SIG-M5 (cell line): Measurements from ENCODE around the gene RHOB.
"Not testable (repeated sequence)": the region's sequence is repeated elsewhere in the genome, so short reads cannot be mapped to it uniquely, and the experiment has no call there.

Experiments
- DNase-seq: peaks from one replicate; lab custom pipeline; 2025; lab: John Stamatoyannopoulos, UW

The RHOB gene

GRCh38 chr2:20446917-20447436 is at the start of gene RHOB:
TSS of gene RHOB (plus strand) at chr2:20447074. CDS start at chr2:20447466, 392 bp downstream.
- DNase-seq: peak; percentile 84

- DNase-seq: no peak
Observed at GRCh38 chr2:20397811-20398447, 48.9 kb upstream of the RHOB start.

GRCh38 chr2:20398956-20399567 is 47.8 kb upstream of the RHOB start:
- no peak for DNase-seq

- DNase-seq: no peak
Observed at GRCh38 chr2:20400306-20400705, 46.6 kb upstream of the RHOB start.

- no peak for DNase-seq
Observed at GRCh38 chr2:20400787-20401488, 45.9 kb upstream of the RHOB start.

- DNase-seq: no peak
Observed at GRCh38 chr2:20401489-20401835, 45.4 kb upstream of the RHOB start.

GRCh38 chr2:20403774-20404312 is 43.0 kb upstream of the RHOB start:
- no peak for DNase-seq

- DNase-seq: no peak
Observed at GRCh38 chr2:20404950-20405349, 41.9 kb upstream of the RHOB start.

GRCh38 chr2:20409039-20409438 is 37.8 kb upstream of the RHOB start:
- no peak for DNase-seq

GRCh38 chr2:20410556-20411277 is 36.2 kb upstream of the RHOB start:
- no peak for DNase-seq

GRCh38 chr2:20411361-20411894 is 35.4 kb upstream of the RHOB start:
- peak; percentile 23 for DNase-seq

- no peak for DNase-seq
Observed at GRCh38 chr2:20414806-20415205, 32.1 kb upstream of the RHOB start.

- DNase-seq: no peak
Observed at GRCh38 chr2:20415511-20415918, 31.4 kb upstream of the RHOB start.

- DNase-seq: no peak
Observed at GRCh38 chr2:20416723-20417122, 30.2 kb upstream of the RHOB start.

- DNase-seq: not testable (repeated sequence)
Observed at GRCh38 chr2:20417230-20417821, 29.5 kb upstream of the RHOB start.

- no peak for DNase-seq
Observed at GRCh38 chr2:20418519-20418918, 28.4 kb upstream of the RHOB start.

GRCh38 chr2:20419007-20419576 is 27.8 kb upstream of the RHOB start:
- no peak for DNase-seq

- DNase-seq: no peak
Observed at GRCh38 chr2:20419752-20420151, 27.1 kb upstream of the RHOB start.

- DNase-seq: no peak
Observed at GRCh38 chr2:20421336-20421987, 25.4 kb upstream of the RHOB start.

- no peak for DNase-seq
Observed at GRCh38 chr2:20421988-20422370, 24.9 kb upstream of the RHOB start.
